ENCODE data around the gene MAPK1IP1L. TPM values are rescaled to one million over a fixed set of nuclear protein-coding genes. Genes with fewer than 3 reads are reported as not detected.

The MAPK1IP1L gene
- total and polyA plus RNA-seq, 2 experiments from 2014 or later = 79.6 to 97.7 TPM

GRCh38 chr14:55105991-55106390 lies 54.5 kb downstream of the MAPK1IP1L start:
- TF ChIP-seq CTCF (IDR thresholded peaks at IDR 0.05; ENCODE audit: low read depth, low read length) = no peak
- no peak for DNase-seq (ENCODE audit: low read depth in 1 of 2, low spot score in 1 of 2)
- no peak overlapping the region for H3K27ac ChIP-seq

GRCh38 chr14:55107766-55108554 lies 56.5 kb downstream of the MAPK1IP1L start:
- H3K9me3 ChIP-seq (ENCODE audit: low read depth) = no peaks in the 10 kb centered on the region
- H3K36me3 ChIP-seq = no peaks in the 10 kb centered on the region
- DNase-seq (ENCODE audit: low read depth in 1 of 2, low spot score in 1 of 2) = peak in 1 of 2 donors; percentile 98
- H3K4me3 ChIP-seq = no peak overlapping the region
- H3K27me3 ChIP-seq = no peaks in the 10 kb centered on the region
- H3K27ac ChIP-seq = no peak overlapping the region
- H3K4me1 ChIP-seq (ENCODE audit: low read depth) = peaks cover 15% of the 10 kb centered on the region
- TF ChIP-seq CTCF (IDR thresholded peaks at IDR 0.05; ENCODE audit: low read depth, low read length) = no peak

More at GRCh38 chr14:55105991-55106390, 54.5 kb downstream of the MAPK1IP1L start:
- no peak overlapping the region for H3K4me3 ChIP-seq
- no peaks in the 10 kb centered on the region for H3K9me3 ChIP-seq (ENCODE audit: low read depth)
- H3K36me3 ChIP-seq = no peaks in the 10 kb centered on the region
- no peaks in the 10 kb centered on the region for H3K27me3 ChIP-seq
- peaks cover 25% of the 10 kb centered on the region for H3K4me1 ChIP-seq (ENCODE audit: low read depth)

- Histone ChIP-seq H3K27me3 (no peaks in the 10 kb centered on the region), H3K9me3 (ENCODE audit: low read depth) (no peaks in the 10 kb centered on the region), H3K4me1 (ENCODE audit: low read depth) (peaks cover 8% of the 10 kb centered on the region), H3K27ac (no peak overlapping the region), H3K36me3 (no peaks in the 10 kb centered on the region), H3K4me3 (no peak overlapping the region)
- no peak for DNase-seq (ENCODE audit: low read depth in 1 of 2, low spot score in 1 of 2)
- TF ChIP-seq CTCF (IDR thresholded peaks at IDR 0.05; ENCODE audit: low read depth, low read length) = no peak
Measured at GRCh38 chr14:55109836-55110235, 58.4 kb downstream of the MAPK1IP1L start.

GRCh38 chr14:55111122-55111708 lies 59.8 kb downstream of the MAPK1IP1L start:
- TF ChIP-seq CTCF (IDR thresholded peaks at IDR 0.05; ENCODE audit: low read depth, low read length) = no peak

GRCh38 chr14:55114720-55115119 lies 63.3 kb downstream of the MAPK1IP1L start:
- H3K27ac ChIP-seq = no peak overlapping the region
- no peaks in the 10 kb centered on the region for H3K27me3 ChIP-seq
- no peaks in the 10 kb centered on the region for H3K36me3 ChIP-seq
- no peaks in the 10 kb centered on the region for H3K4me1 ChIP-seq (ENCODE audit: low read depth)
- H3K9me3 ChIP-seq (ENCODE audit: low read depth) = no peaks in the 10 kb centered on the region
- DNase-seq (ENCODE audit: low read depth in 1 of 2, low spot score in 1 of 2) = no peak
- TF ChIP-seq CTCF (IDR thresholded peaks at IDR 0.05; ENCODE audit: low read depth, low read length) = no peak
- H3K4me3 ChIP-seq = no peak overlapping the region

More at GRCh38 chr14:55111122-55111708, 59.8 kb downstream of the MAPK1IP1L start:
- Histone ChIP-seq H3K36me3 (no peaks in the 10 kb centered on the region), H3K27me3 (no peaks in the 10 kb centered on the region), H3K27ac (no peak overlapping the region), H3K9me3 (ENCODE audit: low read depth) (no peaks in the 10 kb centered on the region), H3K4me3 (no peak overlapping the region), H3K4me1 (ENCODE audit: low read depth) (peaks cover under 1% of the 10 kb centered on the region)
- DNase-seq (ENCODE audit: low read depth in 1 of 2, low spot score in 1 of 2) = no peak

Data from cardiac muscle cell (in vitro differentiated cells and primary cell).